ENCODE data around the gene ENAM. TPM values are rescaled to one million over a fixed set of nuclear protein-coding genes. Genes with fewer than 3 reads are reported as not detected.

The ENAM gene
- total and polyA plus RNA-seq, 2 donors (not counting 3 experiments of a cell fraction or from before 2014, with no cell fraction given) = 0.07 TPM; not detected in 1

GRCh38 chr4:70667740-70668535 is 39.4 kb downstream of the ENAM start:
- no peaks in the 10 kb centered on the region for H3K9me3 ChIP-seq (replicated peaks; ENCODE audit: control insufficient read depth, insufficient read depth, low read length)
- H3K9ac ChIP-seq (replicated peaks; ENCODE audit: extremely low read depth, insufficient read depth, low read length) = no peak overlapping the region
- CTCF ChIA-PET = interaction anchor here (0.7 to 1.4 kb wide), 4 partner anchors 19 to 342 kb away, joined by 3 to 5 read pairs (median 3); partner anchors contain the start of gene UTP3
- no peaks in the 10 kb centered on the region for H4K20me1 ChIP-seq (replicated peaks; ENCODE audit: control insufficient read depth, extremely low read depth, insufficient read depth, low read length)
- FAIRE-seq (no peak), DNase-seq (ENCODE audit: low read depth, low spot score) (no peak)
- no peak overlapping the region for H3K27ac ChIP-seq (ENCODE audit: insufficient read depth, low read depth, low read length)
- dilution Hi-C loops (cut with MboI; ENCODE audit: extremely low pct_ligation_motif_present, low sequenced_read_pairs) = no loop called here
- no peak overlapping the region for H3K4me2 ChIP-seq (ENCODE audit: insufficient read depth, low read length)
- H3K4me3 ChIP-seq (replicated peaks in 1 of 3; ENCODE audit: insufficient read depth in 1 of 3, low read depth in 1 of 3, low read length in 3 of 3) = no peak overlapping the region
- no peaks in the 10 kb centered on the region for H3K4me1 ChIP-seq (ENCODE audit: control insufficient read depth, extremely low read depth, insufficient read depth, low read length)
- intact Hi-C loops (cut with micrococcal nuclease) = no loop called here
- H3K9me1 ChIP-seq (replicated peaks; ENCODE audit: control insufficient read depth, extremely low read depth, insufficient read depth, low read length) = no peaks in the 10 kb centered on the region
- H3K79me2 ChIP-seq (ENCODE audit: control insufficient read depth, insufficient read depth, low read length) = no peaks in the 10 kb centered on the region
- no peaks in the 10 kb centered on the region for H3K36me3 ChIP-seq (ENCODE audit: control insufficient read depth in 2 of 2, extremely low read depth in 1 of 2, insufficient read depth in 2 of 2, low read length in 2 of 2)
- POLR2A ChIA-PET = no interaction called here
- no peaks in the 10 kb centered on the region for H3K27me3 ChIP-seq (ENCODE audit: control insufficient read depth in 2 of 2, insufficient read depth in 2 of 2, low read length in 2 of 2)
- no TSS peak for BruUV-seq (replicated peaks)
- H2AFZ ChIP-seq (ENCODE audit: low read depth, low read length) = no peak overlapping the region
- TF ChIP-seq GATA2 (IDR thresholded peaks at IDR 0.05; ENCODE audit: insufficient read depth, insufficient read length, low read depth, low read length) = no peak
- no peak for TF ChIP-seq FOS (IDR thresholded peaks at IDR 0.05; ENCODE audit: borderline replicate concordance, insufficient read depth, low read length)
- no peak for TF ChIP-seq MAX (IDR thresholded peaks at IDR 0.05; ENCODE audit: insufficient read depth, insufficient read length)
- TF ChIP-seq CTCF (IDR thresholded peaks at IDR 0.05; ENCODE audit: extremely low read depth in 1 of 2, insufficient read depth in 1 of 2, low read depth in 1 of 2, low read length in 2 of 2) = no peak
- TF ChIP-seq POLR2A (IDR thresholded peaks at IDR 0.05; ENCODE audit: low read depth, low read length) = no peak
- TF ChIP-seq JUN (IDR thresholded peaks at IDR 0.05; ENCODE audit: borderline replicate concordance, insufficient read depth, insufficient read length, low read depth) = no peak
- TF ChIP-seq POLR2AphosphoS5 (IDR thresholded peaks at IDR 0.05; ENCODE audit: insufficient read depth, low read depth, low read length) = no peak
- no peak for TF ChIP-seq MYC (IDR thresholded peaks at IDR 0.05; ENCODE audit: low read depth, low read length)
- TF ChIP-seq EZH2 (IDR thresholded peaks at IDR 0.05; ENCODE audit: borderline replicate concordance, low read depth, low read length, severe bottlenecking) = no peak

Measured in endothelial cell of umbilical vein (primary cell).